HG03280 (cell line): ENCODE measurements around the gene DDX20.
"Not testable (repeated sequence)": the region's sequence is repeated elsewhere in the genome, so short reads cannot be mapped to it uniquely, and the experiment has no call there.

Source experiments
- ATAC-seq: cut with Tn5 transposase; IDR thresholded peaks from one replicate; pipeline ENCODE4 v1.9.1; 2021; ENCODE audit warnings: mild to moderate bottlenecking, moderate library complexity; ENCODE audit not compliant: unreplicated experiment

DDX20 gene

GRCh38 chr1:111733183-111733991 is 22.3 kb upstream of the DDX20 start:
- no peak for ATAC-seq

- ATAC-seq, result no peak
Observed at GRCh38 chr1:111733992-111734341, 21.7 kb upstream of the DDX20 start.

GRCh38 chr1:111734426-111734825 is 21.3 kb upstream of the DDX20 start:
- ATAC-seq, result no peak

DNA sequence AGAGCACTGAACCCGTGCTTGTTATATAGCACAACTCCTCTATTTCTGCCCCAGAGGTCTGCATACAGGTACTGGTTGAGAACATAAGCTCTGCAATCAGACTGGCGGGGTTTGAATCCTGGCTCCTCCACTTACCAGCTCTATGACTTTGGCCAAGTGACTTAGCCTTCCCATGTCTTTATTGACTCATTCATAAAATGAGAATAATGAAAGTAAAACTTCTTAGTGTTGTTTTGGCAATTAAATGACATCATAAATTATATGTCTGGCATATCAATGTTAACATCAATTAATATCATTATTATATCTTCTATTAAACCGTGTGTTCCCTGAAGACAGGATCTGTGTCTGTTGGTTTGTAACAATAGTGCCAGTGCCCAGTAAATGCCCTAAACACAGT is 20.8 kb upstream of the DDX20 start:
- ATAC-seq, result no peak

DNA sequence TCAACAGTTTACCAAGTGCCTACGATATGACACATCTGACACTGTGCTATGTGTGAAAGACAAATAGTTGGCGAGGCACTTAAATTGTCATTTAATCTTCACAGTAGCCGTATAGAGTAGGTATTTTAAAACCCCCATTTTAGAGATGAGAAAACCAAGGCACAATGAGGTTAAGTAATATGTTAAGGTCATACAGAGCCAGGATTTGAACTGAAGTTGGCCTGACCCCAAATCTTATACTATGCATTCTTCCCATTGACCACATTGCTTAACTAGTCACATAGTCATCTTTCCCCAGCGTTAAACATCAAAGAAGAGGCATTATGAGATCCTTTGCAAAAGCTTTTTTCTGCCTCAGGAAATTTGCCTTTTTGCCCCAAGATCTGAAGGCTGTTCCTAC is 20.4 kb upstream of the DDX20 start:
- ATAC-seq, result no peak

GRCh38 chr1:111735858-111736544 is 19.7 kb upstream of the DDX20 start:
- ATAC-seq, result no peak

- ATAC-seq, result no peak
Observed at GRCh38 chr1:111736548-111737215, 19.0 kb upstream of the DDX20 start.

GRCh38 chr1:111737216-111738132 is 18.2 kb upstream of the DDX20 start:
- no peak for ATAC-seq

GRCh38 chr1:111738133-111738435 is 17.6 kb upstream of the DDX20 start:
- no peak for ATAC-seq

GRCh38 chr1:111738436-111739193 is 17.1 kb upstream of the DDX20 start:
- ATAC-seq, result peak; percentile 36

DNA sequence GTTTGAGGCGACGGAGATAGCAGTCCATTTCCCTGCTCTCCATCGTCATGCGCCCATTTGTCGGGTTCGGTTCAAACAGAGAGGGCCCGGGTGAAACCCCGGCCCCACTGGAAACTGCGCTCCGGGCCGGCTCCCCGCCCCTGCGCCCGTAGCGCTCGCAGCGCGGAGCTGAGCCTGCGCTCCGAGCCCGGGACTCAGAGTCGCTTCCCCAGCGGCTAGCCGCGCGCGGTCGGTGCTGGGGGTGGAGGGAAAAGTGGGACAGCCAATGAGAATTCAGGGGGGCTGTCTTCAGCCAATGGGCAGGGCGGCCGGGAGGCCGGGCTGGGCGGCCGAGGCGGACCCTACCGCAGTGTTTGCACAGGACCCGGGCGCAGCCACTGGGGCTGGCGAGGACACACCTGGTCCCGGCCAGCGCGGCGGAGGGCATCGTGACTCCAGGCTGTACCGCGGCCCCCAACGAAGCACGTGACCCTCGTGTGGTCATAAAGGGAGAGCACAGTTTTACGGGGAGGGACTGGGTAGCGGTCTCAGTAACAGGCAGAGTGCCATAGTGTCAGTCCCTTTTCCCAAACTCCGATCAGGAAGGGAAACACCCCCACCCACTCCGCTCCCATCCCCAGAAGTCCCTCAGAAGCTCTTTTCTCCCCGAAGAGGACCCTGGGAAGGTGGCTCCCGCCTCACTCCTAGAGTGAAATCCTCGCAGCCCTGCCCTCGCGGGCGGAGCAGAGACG is 16.3 kb upstream of the DDX20 start, which contains the start of gene INKA2:
INKA2 (minus strand) TSS at position 202 of the 731 bp plus-strand sequence; CDS start at position 49, 153 bp downstream.
- ATAC-seq, result peak; percentile 82

DNA sequence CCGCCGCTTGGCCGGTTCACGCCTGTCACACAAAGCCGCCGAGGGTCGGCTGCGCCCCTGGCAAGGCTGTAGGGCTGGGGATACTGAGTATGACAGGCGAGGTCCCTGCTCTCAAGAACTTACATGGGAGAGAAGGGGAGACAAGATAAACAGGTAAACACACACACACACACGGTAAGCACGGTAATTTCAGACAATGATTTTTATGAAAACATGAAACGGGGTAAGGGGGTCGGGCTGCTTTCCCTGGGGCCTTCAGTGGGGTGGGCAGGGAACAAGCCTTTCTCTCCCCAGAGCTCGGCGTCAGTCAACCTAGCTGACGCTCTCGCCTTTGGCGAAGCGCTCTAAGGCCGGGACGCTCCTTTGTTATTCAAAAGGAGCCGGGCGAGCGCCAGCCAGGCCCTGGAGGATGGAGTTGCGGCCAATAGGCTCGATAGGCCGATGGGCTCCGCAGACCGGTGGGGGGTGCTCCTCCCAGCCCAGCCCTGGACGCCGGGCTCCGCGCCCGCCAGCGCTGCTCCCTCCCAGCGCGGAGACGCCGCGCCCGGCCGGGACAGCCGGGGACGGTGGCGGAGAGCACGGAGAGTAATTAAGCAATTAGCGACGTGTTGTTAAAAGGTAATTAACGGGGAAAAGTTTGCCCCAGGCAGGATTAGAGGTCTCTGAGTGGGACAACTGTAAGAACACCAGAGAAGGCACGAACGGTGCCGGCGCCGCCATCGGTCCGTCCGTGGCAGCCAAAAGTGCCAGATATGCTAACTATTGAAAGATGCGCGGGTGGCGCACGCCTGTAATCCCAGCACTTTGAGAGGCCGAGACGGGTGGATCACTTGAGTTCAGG is 15.6 kb upstream of the DDX20 start:
- no peak for ATAC-seq

GRCh38 chr1:111742292-111742691 is 13.4 kb upstream of the DDX20 start:
- not testable (repeated sequence) for ATAC-seq

DNA sequence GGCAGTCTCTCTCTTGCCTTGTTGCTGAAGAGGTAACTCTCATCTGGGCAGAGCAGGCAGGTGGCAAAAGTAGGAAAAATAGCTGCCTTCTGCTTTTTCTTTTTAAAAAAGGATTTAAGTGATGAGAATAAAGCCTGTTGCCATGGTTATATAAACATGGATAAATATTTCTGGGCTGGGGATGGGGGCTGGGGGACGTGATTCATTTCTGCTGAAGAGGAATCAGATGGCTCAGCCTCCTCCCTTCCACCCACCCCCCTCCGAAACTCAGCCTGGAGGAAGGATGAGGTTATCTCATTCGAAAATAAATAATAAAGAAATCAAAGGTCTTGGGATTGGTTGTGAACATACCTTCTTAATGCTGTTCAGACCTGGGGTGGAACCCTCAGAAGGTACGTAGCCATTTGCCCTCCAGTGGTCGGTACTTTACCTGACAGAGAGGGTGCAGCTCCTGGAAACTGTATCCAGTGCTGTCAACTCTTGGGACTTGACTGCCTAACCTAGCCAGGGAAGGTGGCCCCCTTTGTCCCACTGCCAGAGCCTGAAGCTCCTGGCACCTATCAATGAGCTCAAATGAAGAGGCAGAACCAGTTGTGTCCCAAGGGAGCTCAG is 12.7 kb upstream of the DDX20 start:
- ATAC-seq, result no peak

- no peak for ATAC-seq
Observed at GRCh38 chr1:111743679-111744101, 12.0 kb upstream of the DDX20 start.

- no peak for ATAC-seq
Observed at GRCh38 chr1:111745675-111746613, 9.8 kb upstream of the DDX20 start.

- no peak for ATAC-seq
Observed at GRCh38 chr1:111746614-111746999, 9.1 kb upstream of the DDX20 start.
